NOMO-1 treated with DMSO at 0.1 percent for 48 hours (cell line): ENCODE measurements around the gene GALNTL6.
"Not testable (repeated sequence)": the region's sequence is repeated elsewhere in the genome, so short reads cannot be mapped to it uniquely, and the experiment has no call there.

Experiments used
- DNase-seq: peaks from one replicate; lab custom pipeline; 2025; ENCODE audit not compliant: unreplicated experiment; lab: John Stamatoyannopoulos, UW

Gene GALNTL6

DNA sequence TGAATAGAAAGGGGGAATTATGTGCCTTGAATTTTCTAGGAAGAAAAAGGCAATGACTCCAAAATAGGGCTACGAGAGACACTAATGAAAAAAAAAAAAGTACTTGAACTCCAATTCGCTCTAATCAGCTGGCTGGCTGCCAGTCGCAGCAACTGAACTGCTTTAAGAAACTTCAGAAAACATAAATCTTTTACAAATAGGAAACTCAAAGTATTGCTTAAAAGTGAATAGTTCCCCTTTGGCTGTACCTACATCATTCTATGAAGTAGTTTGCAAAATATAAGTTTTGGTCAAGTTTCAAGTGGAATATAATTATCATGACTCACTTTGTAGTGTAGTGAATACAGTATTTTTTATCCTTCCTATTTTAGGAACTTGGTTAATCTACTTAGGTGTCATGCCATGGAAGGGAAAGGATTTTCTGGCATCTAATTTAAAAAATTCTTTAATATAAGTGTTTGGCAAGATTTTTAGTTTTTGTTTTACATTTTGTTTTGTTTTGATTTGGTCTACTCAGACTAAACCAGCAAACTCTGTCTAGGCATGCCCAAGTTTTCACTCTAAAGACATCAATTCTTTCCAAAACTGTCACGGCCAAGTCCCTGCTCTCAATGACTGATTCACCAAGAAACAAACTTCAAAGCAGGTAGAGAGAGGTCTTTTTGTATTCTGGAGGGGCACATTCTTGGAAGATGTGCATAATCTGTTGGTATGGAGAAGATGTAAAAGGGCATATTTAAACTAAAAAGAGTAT lies 973.0 kb downstream of the GALNTL6 start:
- peak; percentile 98 for DNase-seq

DNA sequence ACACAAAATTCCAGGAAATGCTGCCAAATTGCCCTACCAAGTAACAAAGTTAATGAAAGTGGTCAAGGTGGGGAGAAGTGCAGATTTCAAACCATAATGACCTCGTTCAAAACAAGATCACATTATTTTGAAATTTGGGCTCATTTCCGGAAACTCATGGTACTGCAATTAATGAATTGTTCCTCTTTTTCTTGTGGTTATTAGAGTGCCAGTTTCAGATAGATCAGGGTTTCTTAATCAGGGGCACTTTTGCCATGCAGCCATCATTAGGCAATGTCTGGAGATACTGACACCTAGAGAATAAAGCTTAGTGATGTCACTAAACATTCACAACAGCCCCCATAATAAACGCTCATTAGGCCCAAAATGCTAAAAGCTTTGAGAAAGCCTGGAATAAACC lies 973.9 kb downstream of the GALNTL6 start:
- peak; percentile 89 for DNase-seq

GRCh38 chr4:172791841-172792240 lies 978.6 kb downstream of the GALNTL6 start:
- no peak for DNase-seq

GRCh38 chr4:172793565-172794306 lies 980.5 kb downstream of the GALNTL6 start:
- DNase-seq: no peak

- no peak for DNase-seq
Observed at GRCh38 chr4:172794307-172794703, 981.1 kb downstream of the GALNTL6 start.

- DNase-seq: not testable (repeated sequence)
Observed at GRCh38 chr4:172797281-172797680, 984.1 kb downstream of the GALNTL6 start.

GRCh38 chr4:172802032-172802431 lies 988.8 kb downstream of the GALNTL6 start:
- DNase-seq: no peak

GRCh38 chr4:172806841-172807240 lies 993.6 kb downstream of the GALNTL6 start:
- DNase-seq: no peak

DNA sequence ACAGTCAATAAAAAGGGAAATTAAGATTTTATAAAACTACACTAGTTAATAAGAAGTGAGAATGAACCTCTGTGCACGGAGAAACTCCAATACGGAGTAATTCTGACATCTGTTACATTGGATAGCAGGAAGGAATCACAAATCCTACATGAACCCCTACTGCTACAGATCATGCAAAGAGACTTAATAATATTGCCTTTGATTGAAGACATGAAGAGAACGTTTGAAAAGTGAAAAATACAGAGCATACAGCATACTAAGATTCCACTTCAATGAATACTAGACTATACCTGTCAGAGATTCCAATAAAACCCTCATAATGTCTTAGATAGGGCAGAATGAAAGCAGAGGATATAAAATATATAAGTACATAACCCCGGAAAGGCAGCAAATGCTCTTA lies 995.0 kb downstream of the GALNTL6 start:
- no peak for DNase-seq

DNA sequence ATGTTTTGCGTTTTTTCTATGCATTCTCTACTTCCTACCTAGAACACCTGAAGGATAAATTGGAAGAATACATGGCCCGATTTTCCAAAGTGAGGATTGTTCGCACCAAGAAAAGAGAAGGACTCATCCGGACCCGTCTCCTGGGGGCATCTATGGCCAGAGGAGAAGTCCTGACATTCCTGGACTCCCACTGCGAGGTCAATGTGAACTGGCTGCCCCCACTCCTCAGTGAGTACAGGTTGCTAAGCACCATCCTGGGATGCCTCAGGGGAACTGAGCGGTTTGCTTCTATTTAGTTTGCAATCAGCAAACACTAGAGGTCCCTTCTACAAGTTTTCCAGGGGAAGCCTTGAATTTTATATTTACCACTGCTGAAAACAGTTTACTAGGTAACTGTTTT lies 996.1 kb downstream of the GALNTL6 start:
- DNase-seq: no peak

DNA sequence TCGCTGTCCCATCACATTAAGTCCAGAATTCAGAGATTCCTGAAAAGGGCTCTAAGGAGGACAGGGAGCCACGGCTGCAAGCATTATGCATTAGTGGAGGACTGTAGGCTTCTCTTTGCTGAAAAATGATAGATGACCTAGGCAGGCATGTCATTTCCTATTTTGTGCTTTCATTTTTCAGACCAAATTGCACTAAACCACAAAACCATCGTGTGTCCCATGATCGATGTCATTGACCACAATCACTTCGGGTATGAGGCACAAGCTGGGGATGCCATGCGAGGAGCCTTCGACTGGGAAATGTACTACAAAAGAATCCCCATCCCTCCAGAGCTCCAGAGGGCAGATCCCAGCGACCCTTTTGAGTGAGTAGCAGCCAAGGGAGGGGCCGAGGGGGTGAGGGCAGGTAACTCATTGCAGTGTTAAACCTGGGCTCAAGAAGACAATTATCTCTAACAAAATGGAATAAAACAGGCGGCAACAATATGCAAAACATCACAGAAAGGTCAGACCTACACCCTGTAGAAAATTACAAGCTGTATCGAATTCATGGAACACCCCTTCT lies 1000.2 kb downstream of the GALNTL6 start:
- peak; percentile 80 for DNase-seq

- DNase-seq: no peak
Observed at GRCh38 chr4:172815499-172816164, 1002.4 kb downstream of the GALNTL6 start.

GRCh38 chr4:172818901-172819300 lies 1005.7 kb downstream of the GALNTL6 start:
- no peak for DNase-seq

DNA sequence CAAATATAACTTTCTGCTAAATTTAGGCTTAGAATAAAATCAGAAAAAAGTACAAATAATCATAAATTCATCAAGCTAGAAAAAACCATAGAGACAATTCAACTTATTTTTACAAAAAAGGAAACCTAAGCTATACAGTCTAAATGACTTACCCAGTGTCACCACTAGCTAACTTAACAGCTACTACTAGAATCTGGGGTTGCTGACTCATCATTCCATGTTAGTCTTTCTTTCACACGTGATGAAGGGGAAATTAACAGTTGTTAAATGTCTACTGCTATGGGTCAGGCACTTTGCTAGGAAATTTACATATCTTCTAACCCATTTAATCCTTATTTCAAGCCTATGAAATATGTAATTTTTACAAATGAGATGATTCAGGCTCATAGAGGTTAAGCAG lies 1006.1 kb downstream of the GALNTL6 start:
- peak; percentile 16 for DNase-seq

- DNase-seq: no peak
Observed at GRCh38 chr4:172822331-172822730, 1009.1 kb downstream of the GALNTL6 start.

DNA sequence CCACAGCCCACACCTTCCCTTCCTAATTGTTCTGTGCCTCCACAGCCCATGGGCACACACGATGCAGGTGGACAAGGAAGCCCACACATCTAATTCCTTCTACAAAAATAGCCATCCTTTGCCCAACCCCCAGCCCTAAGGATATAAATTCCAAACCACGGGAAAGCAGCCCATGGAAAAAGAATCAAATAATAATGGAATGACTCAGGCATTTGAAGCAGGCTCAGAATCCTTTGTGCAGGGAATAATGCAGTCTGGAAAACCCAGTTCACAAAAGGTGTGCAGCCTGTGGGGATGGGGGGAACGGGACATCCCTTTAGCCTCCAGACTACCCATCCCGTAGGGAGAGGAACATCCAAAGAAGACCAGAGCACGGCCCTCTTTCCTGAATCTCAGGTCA lies 1013.1 kb downstream of the GALNTL6 start:
- DNase-seq: no peak

- DNase-seq: no peak
Observed at GRCh38 chr4:172826861-172827260, 1013.7 kb downstream of the GALNTL6 start.

- DNase-seq: peak; percentile 40
Observed at GRCh38 chr4:172830295-172830764, 1017.1 kb downstream of the GALNTL6 start.

GRCh38 chr4:172836661-172837060 lies 1023.5 kb downstream of the GALNTL6 start:
- DNase-seq: no peak

- no peak for DNase-seq
Observed at GRCh38 chr4:172838111-172838510, 1024.9 kb downstream of the GALNTL6 start.

- DNase-seq: no peak
Observed at GRCh38 chr4:172838943-172839342, 1025.7 kb downstream of the GALNTL6 start.
